Measurements from ENCODE around the gene BTF3L4.
"Not testable (repeated sequence)": the region's sequence is repeated elsewhere in the genome, so short reads cannot be mapped to it uniquely, and the experiment has no call there.

Gene BTF3L4

GRCh38 chr1:52041551-52042185 lies 14.4 kb upstream of the BTF3L4 start:
- Histone ChIP-seq H3K79me2 (ENCODE audit: insufficient read depth, low read length) (peaks cover 33% of the 10 kb centered on the region), H3K27ac (ENCODE audit: low read depth, low read length) (no peak overlapping the region), H3K9me3 (ENCODE audit: insufficient read depth, low read length) (no peaks in the 10 kb centered on the region), H3K9me2 (replicated peaks; ENCODE audit: insufficient read depth, low read length) (no peaks in the 10 kb centered on the region), H2AFZ (ENCODE audit: low read depth, low read length, severe bottlenecking) (no peak overlapping the region), H4K20me1 (ENCODE audit: low read depth, low read length) (no peaks in the 10 kb centered on the region), H3K4me3 (ENCODE audit: insufficient read depth, low read length, poor library complexity, severe bottlenecking) (no peak overlapping the region), H3K36me3 (ENCODE audit: low read length) (no peaks in the 10 kb centered on the region), H3K9ac (ENCODE audit: low read length) (no peak overlapping the region), H3K4me2 (ENCODE audit: low read depth, low read length, poor library complexity, severe bottlenecking) (no peak overlapping the region), H3F3A (ENCODE audit: insufficient read depth) (0 out of 2 replicates have a peak, but pooled peaks cover 2% of the 10 kb centered on the region), H3K27me3 (ENCODE audit: low read length) (no peaks in the 10 kb centered on the region)
- TF ChIP-seq, protein P1, sequence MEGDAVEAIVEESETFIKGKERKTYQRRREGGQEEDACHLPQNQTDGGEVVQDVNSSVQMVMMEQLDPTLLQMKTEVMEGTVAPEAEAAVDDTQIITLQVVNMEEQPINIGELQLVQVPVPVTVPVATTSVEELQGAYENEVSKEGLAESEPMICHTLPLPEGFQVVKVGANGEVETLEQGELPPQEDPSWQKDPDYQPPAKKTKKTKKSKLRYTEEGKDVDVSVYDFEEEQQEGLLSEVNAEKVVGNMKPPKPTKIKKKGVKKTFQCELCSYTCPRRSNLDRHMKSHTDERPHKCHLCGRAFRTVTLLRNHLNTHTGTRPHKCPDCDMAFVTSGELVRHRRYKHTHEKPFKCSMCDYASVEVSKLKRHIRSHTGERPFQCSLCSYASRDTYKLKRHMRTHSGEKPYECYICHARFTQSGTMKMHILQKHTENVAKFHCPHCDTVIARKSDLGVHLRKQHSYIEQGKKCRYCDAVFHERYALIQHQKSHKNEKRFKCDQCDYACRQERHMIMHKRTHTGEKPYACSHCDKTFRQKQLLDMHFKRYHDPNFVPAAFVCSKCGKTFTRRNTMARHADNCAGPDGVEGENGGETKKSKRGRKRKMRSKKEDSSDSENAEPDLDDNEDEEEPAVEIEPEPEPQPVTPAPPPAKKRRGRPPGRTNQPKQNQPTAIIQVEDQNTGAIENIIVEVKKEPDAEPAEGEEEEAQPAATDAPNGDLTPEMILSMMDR (IDR thresholded peaks at IDR 0.05; ENCODE audit: insufficient read depth, low read length, poor library complexity, severe bottlenecking): no peak
- no peak for TF ChIP-seq EZH2phosphoT487 (conservative IDR thresholded peaks at IDR 0.05; ENCODE audit: low read length)

DNA sequence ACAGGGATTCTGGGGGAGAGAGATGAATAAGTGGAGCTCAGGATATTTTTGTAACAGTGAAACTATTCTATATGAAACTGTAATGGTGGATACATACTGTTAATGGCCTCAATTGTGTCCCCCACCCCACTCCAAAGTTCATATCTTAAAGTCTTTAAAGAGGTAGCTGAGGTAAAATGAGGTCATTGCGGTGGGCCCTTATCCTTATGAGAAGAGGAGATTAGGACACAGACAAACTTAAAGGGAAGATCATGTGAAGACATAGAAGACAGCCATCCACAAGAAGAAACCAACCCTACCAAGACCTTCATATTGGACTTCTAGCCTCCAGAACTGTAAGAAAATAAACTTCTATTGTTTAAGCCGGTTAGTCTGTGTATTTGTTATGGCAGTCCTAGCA lies 10.9 kb upstream of the BTF3L4 start:
- no peak for TF ChIP-seq EZH2phosphoT487 (conservative IDR thresholded peaks at IDR 0.05; ENCODE audit: low read length)
- TF ChIP-seq, protein P1 (IDR thresholded peaks at IDR 0.05; ENCODE audit: insufficient read depth, low read length, poor library complexity, severe bottlenecking): no peak
- H3F3A ChIP-seq (ENCODE audit: insufficient read depth): 0 out of 2 replicates have a peak, but pooled peaks cover 4% of the 10 kb centered on the region
- no peak overlapping the region for H2AFZ ChIP-seq (ENCODE audit: low read depth, low read length, severe bottlenecking)
- no peak overlapping the region for H3K4me3 ChIP-seq (ENCODE audit: insufficient read depth, low read length, poor library complexity, severe bottlenecking)
- H3K9me3 ChIP-seq (ENCODE audit: insufficient read depth, low read length): no peaks in the 10 kb centered on the region
- no peaks in the 10 kb centered on the region; the same call in 1 of the 2 replicates for H3K36me3 ChIP-seq (ENCODE audit: low read length)
- no peak overlapping the region for H3K9ac ChIP-seq (ENCODE audit: low read length)
- H4K20me1 ChIP-seq (ENCODE audit: low read depth, low read length): no peaks in the 10 kb centered on the region
- H3K4me2 ChIP-seq (ENCODE audit: low read depth, low read length, poor library complexity, severe bottlenecking): no peak overlapping the region
- no peak overlapping the region for H3K27ac ChIP-seq (ENCODE audit: low read depth, low read length)
- H3K27me3 ChIP-seq (ENCODE audit: low read length): no peaks in the 10 kb centered on the region
- H3K9me2 ChIP-seq (replicated peaks; ENCODE audit: insufficient read depth, low read length): no peaks in the 10 kb centered on the region
- peaks cover 62% of the 10 kb centered on the region for H3K79me2 ChIP-seq (ENCODE audit: insufficient read depth, low read length)

DNA sequence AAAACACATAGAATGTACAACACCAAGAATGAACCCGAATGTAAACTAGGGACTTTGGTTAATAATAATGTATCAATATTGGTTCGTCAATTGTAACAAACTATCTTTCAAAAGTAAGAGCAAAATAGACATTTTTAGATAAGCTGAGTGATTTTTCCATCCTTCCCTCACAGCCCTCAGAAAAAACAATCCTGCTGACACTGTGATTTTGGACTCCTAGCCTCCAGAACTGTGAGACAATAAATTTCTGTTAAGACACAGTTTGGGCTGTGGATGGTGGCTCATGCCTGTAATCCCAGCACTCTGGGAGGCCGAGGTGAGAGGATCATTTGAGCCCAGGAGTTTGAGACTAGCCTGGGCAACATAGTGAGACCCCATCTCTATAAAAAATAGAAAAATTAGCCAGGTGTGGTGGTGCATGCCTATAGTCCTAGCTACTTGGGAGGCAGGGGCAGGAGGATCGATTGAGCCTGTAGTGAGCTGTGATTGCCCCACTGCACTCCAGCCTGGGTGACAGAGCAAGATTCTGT lies 10.4 kb upstream of the BTF3L4 start:
- not testable (repeated sequence) for H3K27me3 ChIP-seq (ENCODE audit: low read length); H3F3A ChIP-seq (ENCODE audit: insufficient read depth); H3K27ac ChIP-seq (ENCODE audit: low read depth, low read length); H4K20me1 ChIP-seq (ENCODE audit: low read depth, low read length); H3K9ac ChIP-seq (ENCODE audit: low read length); H3K4me2 ChIP-seq (ENCODE audit: low read depth, low read length, poor library complexity, severe bottlenecking); H2AFZ ChIP-seq (ENCODE audit: low read depth, low read length, severe bottlenecking); H3K4me3 ChIP-seq (ENCODE audit: insufficient read depth, low read length, poor library complexity, severe bottlenecking); H3K9me2 ChIP-seq (replicated peaks; ENCODE audit: insufficient read depth, low read length); H3K9me3 ChIP-seq (ENCODE audit: insufficient read depth, low read length); H3K36me3 ChIP-seq (ENCODE audit: low read length)
- H3K79me2 ChIP-seq (ENCODE audit: insufficient read depth, low read length): peaks cover 64% of the 10 kb centered on the region

DNA sequence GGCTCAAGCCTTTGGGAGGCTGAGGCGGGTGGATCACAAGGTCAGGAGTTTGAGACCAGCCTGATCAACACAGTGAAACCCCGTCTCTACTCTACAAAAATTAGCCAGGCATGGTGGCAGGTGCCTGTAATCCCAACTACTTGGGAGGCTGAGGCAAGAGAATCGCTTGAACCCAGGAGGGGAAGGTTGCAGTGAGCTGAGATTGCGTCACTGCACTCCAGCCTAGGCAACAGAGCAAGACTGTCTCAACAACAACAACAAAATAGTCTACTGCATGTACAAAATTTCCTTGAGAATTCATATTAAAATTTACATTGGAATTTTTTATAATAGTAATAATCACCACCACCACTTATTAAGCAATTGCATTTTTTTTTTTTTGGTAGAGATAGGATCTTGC lies 6.8 kb upstream of the BTF3L4 start:
- H2AFZ ChIP-seq (ENCODE audit: low read depth, low read length, severe bottlenecking); H3K27ac ChIP-seq (ENCODE audit: low read depth, low read length); H3K9me3 ChIP-seq (ENCODE audit: insufficient read depth, low read length); H3K4me2 ChIP-seq (ENCODE audit: low read depth, low read length, poor library complexity, severe bottlenecking); H3K36me3 ChIP-seq (ENCODE audit: low read length); H4K20me1 ChIP-seq (ENCODE audit: low read depth, low read length); H3F3A ChIP-seq (ENCODE audit: insufficient read depth); H3K27me3 ChIP-seq (ENCODE audit: low read length); H3K4me3 ChIP-seq (ENCODE audit: insufficient read depth, low read length, poor library complexity, severe bottlenecking); H3K9me2 ChIP-seq (replicated peaks; ENCODE audit: insufficient read depth, low read length); H3K9ac ChIP-seq (ENCODE audit: low read length): not testable (repeated sequence)
- H3K79me2 ChIP-seq (ENCODE audit: insufficient read depth, low read length): peaks cover 67% of the 10 kb centered on the region
